GM15510 (cell line): Measurements from ENCODE around the gene TRIM17.

Experiments used
- POLR2A ChIP-seq: IDR thresholded peaks from 3 replicates; pipeline ENCODE4 v1.6.1; 2011; ENCODE audit warnings: borderline replicate concordance; ENCODE audit not compliant: insufficient read length; ENCODE audit errors: extremely low read depth

TRIM17 gene

DNA sequence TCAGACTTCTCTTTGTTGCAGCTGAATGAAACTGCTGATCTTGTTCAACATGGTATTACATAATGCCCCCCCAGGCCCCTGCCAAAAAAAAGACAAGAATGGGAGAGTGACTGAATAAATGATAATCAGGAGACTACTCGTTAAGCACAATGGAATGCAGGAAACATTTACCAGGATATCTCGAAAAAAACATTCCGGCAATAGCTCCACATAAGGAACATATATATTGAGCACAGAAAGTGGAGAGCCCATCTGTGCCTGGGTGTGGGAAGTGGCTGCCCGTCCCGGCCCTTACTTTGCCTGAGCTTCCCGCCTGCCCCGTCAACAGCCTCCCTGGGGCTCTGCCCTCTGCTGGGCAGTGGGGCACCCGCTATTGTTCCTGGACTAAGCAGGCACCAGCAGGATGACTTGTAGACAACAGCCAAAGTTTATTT is 23.4 kb downstream of the TRIM17 start:
- no peak for TF ChIP-seq POLR2A

GRCh38 chr1:228392111-228392936 is 24.3 kb downstream of the TRIM17 start:
- peak; percentile 3 for TF ChIP-seq POLR2A

DNA sequence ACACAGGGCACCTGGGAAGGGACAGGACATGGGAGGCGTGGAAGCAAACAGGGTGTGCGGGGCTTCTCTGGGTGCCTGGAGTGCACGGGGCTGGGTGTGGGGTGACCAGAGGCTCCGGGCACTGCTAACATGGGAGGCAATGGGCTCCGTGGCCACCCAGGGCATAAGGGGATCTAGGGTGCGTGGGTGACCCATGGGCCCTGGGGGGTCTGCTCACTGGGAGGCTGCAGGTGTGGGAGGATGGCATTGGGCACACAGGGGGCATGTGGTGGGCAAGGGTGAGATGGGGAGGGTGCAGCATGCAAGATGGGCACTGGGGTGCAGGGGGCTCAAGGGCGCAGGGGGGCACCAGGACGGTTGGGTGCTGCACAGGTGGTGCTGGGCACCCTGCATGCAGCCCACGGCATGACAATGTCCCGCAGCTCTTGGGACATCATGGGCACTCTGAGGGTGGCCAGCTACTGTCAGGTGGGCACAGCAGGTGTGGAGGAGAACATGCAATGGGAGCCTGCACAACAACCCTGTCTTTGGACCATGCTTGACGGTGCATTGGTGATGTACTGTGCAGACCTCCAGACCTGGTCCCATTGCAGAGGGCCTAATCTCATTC is 25.1 kb downstream of the TRIM17 start:
- TF ChIP-seq POLR2A = peak; percentile 15

DNA sequence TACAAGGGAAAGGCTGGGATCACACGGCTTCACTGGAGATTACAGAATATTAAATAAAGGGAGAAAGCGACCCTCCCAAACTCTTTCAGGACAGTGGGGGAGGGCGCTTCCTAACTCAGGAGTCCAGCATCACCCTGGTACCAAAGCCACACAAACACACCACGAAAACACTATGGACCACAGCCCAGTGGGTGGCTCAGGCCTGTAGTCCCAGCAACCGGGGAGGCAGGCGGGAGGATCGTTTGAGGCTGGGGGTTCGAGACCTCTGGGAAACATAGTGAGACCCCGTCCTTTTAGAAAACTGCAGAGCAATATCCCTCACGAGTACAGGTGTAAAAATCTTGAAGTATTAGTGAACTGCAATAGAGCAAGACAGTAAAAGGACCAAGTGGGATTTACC is 26.0 kb downstream of the TRIM17 start:
- TF ChIP-seq POLR2A = no peak

DNA sequence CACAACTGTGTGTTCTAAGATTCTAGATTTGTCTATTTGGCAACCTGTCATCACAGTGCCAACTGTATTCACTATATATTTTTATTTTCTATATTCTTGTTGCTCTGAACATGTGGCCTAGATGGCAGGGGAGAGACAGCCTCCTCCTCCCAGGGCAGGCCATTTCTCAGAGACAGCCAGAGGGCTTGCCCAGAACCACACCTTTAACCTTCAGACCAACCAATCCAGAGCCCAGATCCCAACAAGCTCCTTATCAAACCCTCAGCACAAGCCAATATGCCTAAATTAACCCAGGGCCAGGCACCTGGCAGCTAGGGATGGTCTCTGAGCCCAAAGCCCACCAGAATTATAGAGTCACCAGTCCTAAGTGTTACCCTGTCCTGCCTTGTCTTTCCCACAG is 29.3 kb downstream of the TRIM17 start:
- TF ChIP-seq POLR2A = no peak

DNA sequence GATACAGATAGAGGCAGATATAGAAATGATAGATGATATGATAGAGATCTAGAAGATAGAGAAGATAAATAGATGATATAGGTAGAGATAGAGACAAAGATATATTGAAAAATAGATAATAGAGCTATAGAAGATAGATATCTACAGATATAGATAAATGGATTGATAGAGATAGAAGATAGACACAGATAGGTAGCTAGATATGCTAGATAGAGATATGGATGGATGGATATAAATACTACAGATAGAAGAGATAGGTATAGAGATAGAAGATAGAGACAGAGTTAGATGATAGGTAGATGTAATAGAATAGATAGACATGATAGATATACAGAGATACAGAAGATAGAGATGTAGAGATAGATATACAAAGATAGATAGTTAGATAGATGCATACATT is 31.4 kb downstream of the TRIM17 start:
- TF ChIP-seq POLR2A = no peak

DNA sequence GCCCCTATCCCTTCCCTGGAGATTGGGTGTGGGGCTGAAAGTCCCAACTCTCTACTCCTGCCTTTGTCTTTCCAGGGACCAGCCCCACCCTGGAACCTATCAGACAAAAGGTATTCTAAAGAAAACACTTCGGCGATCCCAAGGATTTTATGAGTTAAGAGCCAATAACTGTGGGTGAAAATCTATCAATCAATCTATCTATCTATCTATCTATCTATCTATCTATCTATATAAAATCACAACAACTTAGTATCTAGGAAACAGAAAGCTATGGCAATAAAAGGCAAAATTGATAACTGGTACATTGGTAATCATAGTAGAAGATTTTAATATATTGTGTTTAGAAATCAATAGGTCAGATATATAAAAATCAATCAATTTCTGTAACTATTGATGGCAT is 32.9 kb downstream of the TRIM17 start:
- TF ChIP-seq POLR2A = no peak

DNA sequence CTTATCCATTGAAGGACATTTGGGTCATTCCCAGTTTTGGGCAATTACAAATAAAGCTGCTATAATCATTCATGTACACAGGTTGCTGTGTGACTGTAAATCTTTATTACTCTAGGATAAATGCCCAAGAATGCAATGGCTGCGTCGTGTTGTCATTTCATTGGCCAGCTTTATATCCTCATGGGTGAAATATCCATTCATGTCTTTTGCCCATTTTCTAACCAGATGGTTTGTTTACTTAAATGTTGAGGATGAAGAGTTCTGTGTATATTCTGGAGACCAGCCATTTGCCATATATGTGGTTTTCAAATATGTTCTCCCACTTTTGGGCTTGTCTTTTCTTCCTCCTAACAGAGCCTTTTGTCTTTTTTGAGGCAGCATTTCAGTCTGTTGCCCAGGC is 35.3 kb downstream of the TRIM17 start:
- TF ChIP-seq POLR2A = no peak

DNA sequence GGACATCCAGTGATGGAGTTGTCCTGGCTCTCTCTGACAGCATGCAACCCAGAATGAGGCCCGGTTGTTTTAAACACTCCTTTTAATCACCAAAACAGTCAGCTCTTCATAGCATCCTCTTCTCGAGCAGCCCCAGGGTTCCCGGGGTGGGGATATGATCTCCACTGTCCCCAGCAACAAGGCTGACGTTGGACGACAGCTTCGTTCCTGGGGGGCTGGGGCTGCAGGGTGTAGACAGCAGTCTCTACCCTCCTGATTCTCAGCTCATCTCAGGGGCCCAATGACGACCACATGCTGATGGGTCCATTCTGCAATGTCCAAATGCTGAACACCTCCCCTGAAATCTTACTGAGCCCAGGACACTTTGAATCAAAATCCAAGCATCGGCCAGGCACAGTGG is 37.0 kb downstream of the TRIM17 start:
- no peak for TF ChIP-seq POLR2A

DNA sequence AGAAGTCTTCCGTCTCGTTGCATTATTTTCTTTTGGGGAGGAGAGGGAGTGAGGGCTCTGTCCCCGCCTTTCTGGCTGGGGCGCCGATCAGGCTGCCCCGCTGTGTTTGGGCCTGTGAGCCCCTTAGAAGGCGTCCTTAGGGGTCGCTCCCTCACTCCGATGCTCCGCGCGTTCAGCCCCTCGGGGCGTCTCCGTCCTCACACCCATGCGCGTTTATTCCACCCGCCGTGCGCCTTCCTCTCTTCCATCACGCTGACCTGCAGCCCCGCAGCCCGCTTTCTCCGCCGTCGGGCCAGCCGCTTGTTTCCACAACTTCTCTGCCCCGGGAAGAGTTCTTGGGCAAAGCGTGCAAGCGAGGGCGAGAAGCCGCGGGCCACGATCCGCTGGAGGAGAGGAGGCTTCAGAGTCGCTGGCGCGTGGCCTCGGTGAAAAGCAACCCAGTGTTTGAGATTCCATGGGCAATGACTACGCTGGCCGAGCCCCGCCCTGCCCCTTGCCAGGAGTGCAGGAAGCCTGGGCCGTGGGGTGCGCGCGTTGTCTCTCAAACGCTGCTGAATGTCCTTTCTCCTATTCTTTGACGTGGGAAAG is 37.7 kb downstream of the TRIM17 start:
- no peak for TF ChIP-seq POLR2A

DNA sequence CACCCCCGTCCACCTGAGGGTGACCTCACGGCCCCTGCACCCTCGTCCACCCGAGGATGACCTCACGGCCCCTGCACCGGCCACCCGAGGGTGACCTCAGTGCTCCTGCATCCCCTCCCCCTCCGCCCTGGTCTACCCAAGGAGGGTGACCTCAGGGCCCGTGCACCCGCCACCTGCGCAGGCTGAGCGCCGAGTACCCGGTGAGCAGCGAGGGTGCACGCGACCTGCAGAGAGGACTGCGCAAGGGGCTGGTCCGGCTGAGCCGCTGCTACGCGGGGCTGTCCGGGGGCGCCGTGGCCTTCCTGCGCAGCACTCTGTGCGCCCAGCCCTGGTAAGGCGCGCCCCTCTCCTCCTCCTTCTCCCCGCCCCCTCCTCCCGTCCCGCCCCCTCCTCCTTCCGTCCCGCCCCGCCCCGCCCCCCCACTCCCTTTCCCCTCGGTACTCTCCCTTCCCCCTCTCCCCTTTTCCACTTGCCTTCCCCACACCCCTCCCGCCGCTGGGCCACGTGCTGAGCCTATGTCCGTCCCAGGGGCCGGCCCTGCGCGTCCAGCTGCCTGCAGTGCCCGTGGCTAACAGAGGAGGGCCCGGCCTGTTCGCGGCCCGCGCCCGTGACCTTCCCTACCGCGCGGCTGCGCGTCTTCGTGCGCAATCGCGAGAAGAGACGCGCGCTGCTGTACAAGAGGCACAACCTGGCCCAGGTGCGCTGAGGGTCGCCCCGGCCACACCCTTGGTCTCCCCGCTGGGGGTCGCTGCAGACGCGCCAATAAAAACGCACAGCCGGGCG is 38.4 kb downstream of the TRIM17 start:
- no peak for TF ChIP-seq POLR2A

- no peak for TF ChIP-seq POLR2A
Measured at GRCh38 chr1:228377664-228378089, 39.0 kb downstream of the TRIM17 start.

- TF ChIP-seq POLR2A = no peak
Measured at GRCh38 chr1:228376651-228377631, 39.7 kb downstream of the TRIM17 start.

- no peak for TF ChIP-seq POLR2A
Measured at GRCh38 chr1:228376262-228376628, 40.4 kb downstream of the TRIM17 start.

DNA sequence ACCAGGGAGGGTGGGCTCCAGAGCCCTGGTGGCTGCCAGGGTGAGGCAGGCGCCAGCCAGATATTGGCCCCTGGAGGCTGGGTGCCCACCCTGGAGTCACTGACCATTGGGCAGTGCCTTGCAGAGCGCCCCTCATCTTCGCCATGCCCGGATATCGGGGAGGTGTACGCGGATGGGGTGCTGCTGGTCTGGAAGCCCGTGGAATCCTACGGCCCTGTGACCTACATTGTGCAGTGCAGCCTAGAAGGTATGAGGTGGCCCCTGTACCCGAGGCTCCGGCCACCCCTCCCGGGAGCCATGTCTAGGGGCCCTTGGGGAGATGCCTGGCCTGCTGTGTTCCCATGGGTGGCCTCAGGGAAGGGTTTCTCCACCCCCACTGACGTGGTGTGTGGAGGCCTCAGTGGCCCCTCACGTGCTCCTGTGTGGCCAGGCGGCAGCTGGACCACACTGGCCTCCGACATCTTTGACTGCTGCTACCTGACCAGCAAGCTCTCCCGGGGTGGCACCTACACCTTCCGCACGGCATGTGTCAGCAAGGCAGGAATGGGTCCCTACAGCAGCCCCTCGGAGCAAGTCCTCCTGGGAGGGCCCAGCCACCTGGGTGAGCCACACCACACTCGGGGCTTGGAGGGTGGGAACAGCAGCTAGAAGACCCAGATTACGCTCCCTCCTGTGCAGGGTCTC is 40.9 kb downstream of the TRIM17 start:
- TF ChIP-seq POLR2A = no peak
